22Rv1 (cell line): ENCODE measurements around the gene KLHL2.

ENCODE experiments used
- CTCF ChIP-seq: fragments of 450-650 bp; IDR thresholded peaks from 2 replicates; pipeline ENCODE4 v1.5.1; 2017; ENCODE audit warnings: mild to moderate bottlenecking
- ZFX ChIP-seq: fragments of 450-650 bp; IDR thresholded peaks from 2 replicates; pipeline ENCODE4 v1.6.1; 2017; ENCODE audit warnings: antibody characterized with exemption, borderline replicate concordance

- no peak for TF ChIP-seq CTCF
- TF ChIP-seq ZFX, result no peak
Observed at GRCh38 chr4:165345666-165346417, 138.5 kb downstream of the KLHL2 start.
